Type B pancreatic cell (in vitro differentiated cells): ENCODE results near the gene QSOX1. TPM values are rescaled to one million over a fixed set of nuclear protein-coding genes. Genes with fewer than 3 reads are reported as not detected.

Experiments used
- DNase-seq: peaks from one replicate; pipeline ENCODE4 v3.0.0; 2021; ENCODE audit warnings: mixed read lengths; ENCODE audit not compliant: unreplicated experiment; ENCODE audit errors: extremely low spot score
- H3K27ac Mint-ChIP-seq: 2 replicates; pipeline ENCODE4 v1.8.0; 2021; ENCODE audit warnings: mild to moderate bottlenecking, mixed read lengths
- H3K27me3 Mint-ChIP-seq: 2 replicates; pipeline ENCODE4 v1.8.0; 2021; ENCODE audit warnings: mixed read lengths
- H3K36me3 Mint-ChIP-seq: 2 replicates; pipeline ENCODE4 v1.8.0; 2021; ENCODE audit warnings: mixed read lengths
- H3K4me1 Mint-ChIP-seq: one replicate; pipeline ENCODE4 v1.8.0; 2021; ENCODE audit warnings: mixed read lengths; ENCODE audit not compliant: unreplicated experiment
- H3K4me3 Mint-ChIP-seq: 2 replicates; pipeline ENCODE4 v1.8.0; 2021; ENCODE audit warnings: mild to moderate bottlenecking, mixed read lengths
- H3K9me3 Mint-ChIP-seq: 2 replicates; pipeline ENCODE4 v1.8.0; 2021; ENCODE audit warnings: mixed read lengths
- CTCF ChIP-seq: fragments of 200-600 bp; sonication (generic); conservative IDR thresholded peaks from 2 replicates; pipeline ENCODE4 v1.5.0; 2021; ENCODE audit warnings: antibody characterized with exemption, mild to moderate bottlenecking
- total RNA-seq: library from RNA; stranded (reverse); gene quantifications from 2 replicates; pipeline ENCODE4 v1.2.1, GENCODE V29; 2021; ENCODE audit warnings: low replicate concordance

QSOX1 gene
- total RNA-seq, 1 donor from 2014 or later = 96.0 TPM

GRCh38 chr1:180117764-180118116 is 36.9 kb upstream of the QSOX1 start:
- no peak for TF ChIP-seq CTCF
- Mint-ChIP-seq H3K36me3 (peaks cover 5% of the 10 kb centered on the region), H3K4me1 (no peaks in the 10 kb centered on the region), H3K9me3 (no peaks in the 10 kb centered on the region), H3K4me3 (no peak overlapping the region), H3K27ac (no peak overlapping the region), H3K27me3 (no peaks in the 10 kb centered on the region)
- no peak for DNase-seq

GRCh38 chr1:180119837-180120236 is 34.8 kb upstream of the QSOX1 start:
- Mint-ChIP-seq H3K9me3 (no peaks in the 10 kb centered on the region), H3K4me3 (no peak overlapping the region), H3K27ac (no peak overlapping the region), H3K4me1 (no peaks in the 10 kb centered on the region), H3K36me3 (no peaks in the 10 kb centered on the region), H3K27me3 (no peaks in the 10 kb centered on the region)
- DNase-seq = no peak
- no peak for TF ChIP-seq CTCF

GRCh38 chr1:180123463-180123936 is 31.2 kb upstream of the QSOX1 start:
- Mint-ChIP-seq H3K27ac (no peak overlapping the region), H3K4me1 (peaks cover 6% of the 10 kb centered on the region), H3K9me3 (peaks cover 6% of the 10 kb centered on the region)

GRCh38 chr1:180130651-180131050 is 24.0 kb upstream of the QSOX1 start:
- no peaks in the 10 kb centered on the region for H3K36me3 Mint-ChIP-seq
- H3K27ac Mint-ChIP-seq = no peak overlapping the region
- H3K9me3 Mint-ChIP-seq = peaks cover 6% of the 10 kb centered on the region
- no peak for TF ChIP-seq CTCF
- H3K4me1 Mint-ChIP-seq = peaks cover 6% of the 10 kb centered on the region
- H3K27me3 Mint-ChIP-seq = peaks cover 19% of the 10 kb centered on the region
- no peak overlapping the region for H3K4me3 Mint-ChIP-seq
- no peak for DNase-seq

More at GRCh38 chr1:180123463-180123936, 31.2 kb upstream of the QSOX1 start:
- no peak overlapping the region for H3K4me3 Mint-ChIP-seq
- no peaks in the 10 kb centered on the region for H3K36me3 Mint-ChIP-seq
- no peak for DNase-seq
- no peak for TF ChIP-seq CTCF
- peaks cover 4% of the 10 kb centered on the region for H3K27me3 Mint-ChIP-seq

- peaks cover 4% of the 10 kb centered on the region for H3K4me1 Mint-ChIP-seq
Observed at GRCh38 chr1:180131510-180131909, 23.2 kb upstream of the QSOX1 start.

More at GRCh38 chr1:180131510-180131909, 23.2 kb upstream of the QSOX1 start:
- no peak for DNase-seq
- Mint-ChIP-seq H3K27me3 (peaks cover 16% of the 10 kb centered on the region), H3K36me3 (no peaks in the 10 kb centered on the region), H3K4me3 (no peak overlapping the region), H3K27ac (no peak overlapping the region), H3K9me3 (peaks cover 3% of the 10 kb centered on the region)
- no peak for TF ChIP-seq CTCF
